SU-DHL-6 (cell line): ENCODE measurements around the gene OXT.

Experiments
- CTCF ChIP-seq: fragments of 200-600 bp; sonication (generic); IDR thresholded peaks from one replicate; pipeline ENCODE4 v1.5.1; 2017; ENCODE audit warnings: antibody characterized with exemption, mild to moderate bottlenecking, low read length, moderate library complexity; ENCODE audit not compliant: insufficient read depth, poor library complexity, severe bottlenecking
- EZH2phosphoT487 ChIP-seq: fragments of 200-600 bp; sonication (generic), shearing (Covaris generic); conservative IDR thresholded peaks from 2 replicates; pipeline ENCODE4 v1.6.1; 2018; ENCODE audit warnings: mild to moderate bottlenecking, antibody characterized with exemption, low read length, moderate library complexity, mixed read lengths

GRCh38 chr20:3093861-3094361, 22.5 kb downstream of the OXT start:
- no peak for TF ChIP-seq CTCF
- TF ChIP-seq EZH2phosphoT487, result no peak
